HG02885 (cell line): ENCODE measurements around the gene HACD2.

Experiments
- ATAC-seq: cut with Tn5 transposase; IDR thresholded peaks from one replicate; pipeline ENCODE4 v1.9.1; 2021; ENCODE audit warnings: mild to moderate bottlenecking; ENCODE audit not compliant: unreplicated experiment, poor library complexity

HACD2 gene

GRCh38 chr3:123528130-123528529, 56.7 kb downstream of the HACD2 start:
- no peak for ATAC-seq

GRCh38 chr3:123527046-123527445, 57.8 kb downstream of the HACD2 start:
- peak; percentile 56 for ATAC-seq

- ATAC-seq, result no peak
These were observed 58.4 kb downstream of the HACD2 start for GRCh38 chr3:123526474-123526873.

- no peak for ATAC-seq
These were observed 59.4 kb downstream of the HACD2 start for GRCh38 chr3:123525433-123525832.

GRCh38 chr3:123524981-123525380, 59.9 kb downstream of the HACD2 start:
- ATAC-seq, result no peak

- no peak for ATAC-seq
These were observed 61.8 kb downstream of the HACD2 start for GRCh38 chr3:123523023-123523412.

GRCh38 chr3:123522320-123523022, 62.4 kb downstream of the HACD2 start:
- no peak for ATAC-seq

- ATAC-seq, result no peak
These were observed 63.5 kb downstream of the HACD2 start for GRCh38 chr3:123521179-123521969.

- no peak for ATAC-seq
These were observed 64.2 kb downstream of the HACD2 start for GRCh38 chr3:123520656-123521055.

GRCh38 chr3:123518892-123519485, 65.9 kb downstream of the HACD2 start:
- ATAC-seq, result no peak

- no peak for ATAC-seq
These were observed 73.1 kb downstream of the HACD2 start for GRCh38 chr3:123511726-123512125.

- no peak for ATAC-seq
These were observed 73.8 kb downstream of the HACD2 start for GRCh38 chr3:123511084-123511483.

GRCh38 chr3:123508178-123508577, 76.7 kb downstream of the HACD2 start:
- ATAC-seq, result no peak

- ATAC-seq, result no peak
These were observed 79.0 kb downstream of the HACD2 start for GRCh38 chr3:123505820-123506219.

GRCh38 chr3:123503203-123503602, 81.7 kb downstream of the HACD2 start:
- ATAC-seq, result no peak

GRCh38 chr3:123499322-123499721, 85.5 kb downstream of the HACD2 start:
- no peak for ATAC-seq

GRCh38 chr3:123498761-123499160, 86.1 kb downstream of the HACD2 start:
- ATAC-seq, result no peak

- ATAC-seq, result no peak
These were observed 90.9 kb downstream of the HACD2 start for GRCh38 chr3:123493912-123494311.

GRCh38 chr3:123491966-123492587, 92.8 kb downstream of the HACD2 start:
- no peak for ATAC-seq

GRCh38 chr3:123489400-123490004, 95.4 kb downstream of the HACD2 start:
- ATAC-seq, result peak; percentile 54
